K562 (cell line): ENCODE data around the gene FAM50A. TPM values are rescaled to one million over a fixed set of nuclear protein-coding genes. Genes with fewer than 3 reads are reported as not detected.
A peak's percentile ranks its signal among the peaks of the same experiment; 100 is the strongest.

Source experiments
- FOS ChIP-seq: IDR thresholded peaks from 3 replicates; pipeline ENCODE4 v1.6.1; 2011; ENCODE audit not compliant: insufficient read length; ENCODE audit errors: extremely low read depth
- HMGN3 ChIP-seq: IDR thresholded peaks from 2 replicates; pipeline ENCODE4 v1.6.1; 2011; ENCODE audit warnings: borderline replicate concordance, low read depth, mild to moderate bottlenecking, mixed read lengths, low read length; ENCODE audit not compliant: insufficient read length; ENCODE audit errors: extremely low read depth
- MCM5 ChIP-seq: fragments of 450-650 bp; IDR thresholded peaks from 2 replicates; pipeline ENCODE4 v1.6.1; 2016; ENCODE audit warnings: low read depth
- MECOM ChIP-seq: fragments of 250-450 bp; sonication (Bioruptor Pico); IDR thresholded peaks from 2 replicates; pipeline ENCODE4 v1.8.0; 2022; ENCODE audit warnings: inconsistent platforms
- NFRKB ChIP-seq: fragments of 450-650 bp; IDR thresholded peaks from 2 replicates; pipeline ENCODE4 v1.6.1; 2016; ENCODE audit warnings: low read depth
- RBM15 ChIP-seq: fragments of 200-400 bp; formaldehyde crosslinking; IDR thresholded peaks from 2 replicates; pipeline ENCODE4 v1.6.1; 2018; ENCODE audit warnings: mild to moderate bottlenecking, low read length, moderate library complexity; ENCODE audit not compliant: insufficient read depth
- STAT5A ChIP-seq: IDR thresholded peaks from 2 replicates; pipeline ENCODE4 v1.6.1; 2012; ENCODE audit warnings: low read length, inconsistent platforms, borderline replicate concordance
- TRIM24 ChIP-seq, 2 experiments: fragments of 450-650 bp; IDR thresholded peaks; 2 replicates each; pipeline ENCODE4 v1.6.1; 2016
- TSC22D4 ChIP-seq: fragments of 450-650 bp; IDR thresholded peaks from 2 replicates; pipeline ENCODE4 v1.6.1; 2016; ENCODE audit warnings: missing genetic modification characterization, missing biosample characterization, control low read depth
- ZFP36 ChIP-seq: fragments of 150-350 bp; IDR thresholded peaks from 2 replicates; pipeline ENCODE4 v1.6.1; 2018; ENCODE audit warnings: low read length, low read depth; ENCODE audit not compliant: partially characterized antibody
- ZNF133 ChIP-seq: fragments of 250-450 bp; sonication (Bioruptor Pico); IDR thresholded peaks from 2 replicates; pipeline ENCODE4 v1.4.0; 2020; ENCODE audit warnings: mild to moderate bottlenecking
- ZNF3 ChIP-seq: fragments of 250-450 bp; sonication (Bioruptor Pico); IDR thresholded peaks from 2 replicates; pipeline ENCODE4 v1.5.0; 2021; ENCODE audit warnings: mild to moderate bottlenecking, moderate library complexity
- polyA plus RNA-seq, 8 experiments: library from polyadenylated mRNA; depleted of rRNA in 4 of 8; stranded (reverse) in 5 of 8; unstranded in 3 of 8; fragments of >200 nt; fragmentation: Nextera tagmentation in 2 of 8; fragmentation: Illumina TruSeq in 1 of 8; extraction: Ambion mirVana in 2 of 8; extraction: Trizol in 1 of 8; gene quantifications; 2 replicates each; pipeline versions ENCODE4 v1.2.1 to v1.2.3, GENCODE V29; 2011 to 2014; ENCODE audit warnings: inconsistent platforms in 1 of 8, missing spikeins in 1 of 8
- total RNA-seq, 7 experiments: library from RNA; depleted of rRNA in 6 of 7; stranded (reverse); fragments of >200 nt in 6 of 7; fragmentation: Illumina TruSeq in 2 of 7; extraction: Trizol in 2 of 7; gene quantifications; 2 replicates each; pipeline versions ENCODE4 v1.2.1 to v1.2.3, GENCODE V29; 2011 to 2021; ENCODE audit warnings: low replicate concordance in 1 of 7
- TF ChIP-seq, protein P1 (sequence below): fragments of 250-450 bp; sonication (Bioruptor Pico); IDR thresholded peaks from 2 replicates; pipeline ENCODE4 v1.4.0; 2020; ENCODE audit warnings: borderline replicate concordance
- TF ChIP-seq, protein P2 (sequence below): fragments of 250-450 bp; sonication (Bioruptor Pico); IDR thresholded peaks from 2 replicates; pipeline ENCODE4 v1.8.0; 2022; ENCODE audit warnings: inconsistent platforms, mild to moderate bottlenecking, moderate library complexity, borderline replicate concordance
- TF ChIP-seq, protein P3 (sequence below): fragments of 450-650 bp; formaldehyde crosslinking; IDR thresholded peaks from 2 replicates; pipeline ENCODE4 v1.4.0; 2020; ENCODE audit warnings: mild to moderate bottlenecking
- TF ChIP-seq, protein P4 (sequence below): fragments of 250-450 bp; sonication (Bioruptor Pico); IDR thresholded peaks from 2 replicates; pipeline ENCODE4 v1.4.0; 2020
- TF ChIP-seq, protein P5 (sequence below), 3 experiments: IDR thresholded peaks in 2 of 3; conservative IDR thresholded peaks in 1 of 3; 2 replicates each; pipeline ENCODE4 v1.5.1; 2011 to 2012; ENCODE audit warnings: low read length in 3 of 3, mild to moderate bottlenecking in 3 of 3, control low read depth in 2 of 3, improper control_type of control experiment in 1 of 3, inconsistent platforms in 1 of 3, low read depth in 1 of 3, mixed read lengths in 1 of 3, moderate library complexity in 1 of 3; ENCODE audit not compliant: insufficient read depth in 2 of 3

FAM50A gene
- total and polyA plus RNA-seq, 9 of the 15 experiments (the other 6 are each of a cell fraction or from before 2014, with no cell fraction given), result 4.4 to 114 (median 67.3) TPM

DNA sequence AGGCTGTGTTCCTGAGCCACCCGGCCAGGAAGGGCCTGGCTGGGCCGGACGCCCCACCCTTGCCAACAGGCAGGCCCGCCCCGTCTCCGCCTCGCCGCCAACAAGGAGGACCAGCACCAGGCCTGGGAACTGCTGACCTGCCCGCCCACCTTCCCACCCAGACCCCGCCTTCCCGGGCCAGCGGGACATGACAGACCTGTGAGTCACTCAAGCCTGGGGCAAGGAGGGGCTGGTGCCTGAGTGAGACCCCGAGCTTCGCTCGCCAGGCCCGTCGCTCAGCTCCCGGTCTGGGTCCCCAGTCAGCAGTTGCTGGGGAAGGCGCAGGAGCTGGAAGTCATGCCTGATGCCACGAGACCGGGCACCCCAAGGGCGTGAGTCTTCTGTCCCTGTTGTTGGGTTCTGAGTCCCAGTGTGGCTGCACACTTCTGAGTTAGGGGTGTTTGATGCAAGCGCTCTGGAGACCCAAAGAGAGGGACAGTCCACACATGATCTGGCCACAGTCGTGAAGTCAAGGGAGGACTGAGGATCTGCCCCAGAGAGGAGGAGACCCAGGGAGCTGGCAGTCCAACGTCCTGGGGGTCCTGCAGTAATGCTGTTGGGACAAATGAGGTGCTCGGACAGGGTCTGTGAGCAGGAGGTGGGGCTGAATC lies 34.6 kb upstream of the FAM50A start, which contains the start of gene DNASE1L1 (continued):
- TF ChIP-seq ZFP36 (no peak), HMGN3 (peak; percentile 76), ZNF133 (no peak), FOS (peak; percentile 24), TSC22D4 (tag) (no peak), STAT5A (no peak), ZNF3 (CRISPR knock-in tag) (no peak), MCM5 (no peak), NFRKB (no peak), TRIM24 (IDR thresholded peaks at IDR 0.05) (no peak), RBM15 (no peak), MECOM (CRISPR knock-in tag) (no peak)
- TF ChIP-seq, protein P1, sequence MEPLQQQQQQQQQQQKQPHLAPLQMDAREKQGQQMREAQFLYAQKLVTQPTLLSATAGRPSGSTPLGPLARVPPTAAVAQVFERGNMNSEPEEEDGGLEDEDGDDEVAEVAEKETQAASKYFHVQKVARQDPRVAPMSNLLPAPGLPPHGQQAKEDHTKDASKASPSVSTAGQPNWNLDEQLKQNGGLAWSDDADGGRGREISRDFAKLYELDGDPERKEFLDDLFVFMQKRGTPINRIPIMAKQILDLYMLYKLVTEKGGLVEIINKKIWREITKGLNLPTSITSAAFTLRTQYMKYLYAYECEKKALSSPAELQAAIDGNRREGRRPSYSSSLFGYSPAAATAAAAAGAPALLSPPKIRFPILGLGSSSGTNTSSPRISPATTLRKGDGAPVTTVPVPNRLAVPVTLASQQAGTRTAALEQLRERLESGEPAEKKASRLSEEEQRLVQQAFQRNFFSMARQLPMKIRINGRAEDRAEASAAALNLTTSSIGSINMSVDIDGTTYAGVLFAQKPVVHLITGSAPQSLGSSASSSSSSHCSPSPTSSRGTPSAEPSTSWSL, result no peak
- TF ChIP-seq, protein P2, sequence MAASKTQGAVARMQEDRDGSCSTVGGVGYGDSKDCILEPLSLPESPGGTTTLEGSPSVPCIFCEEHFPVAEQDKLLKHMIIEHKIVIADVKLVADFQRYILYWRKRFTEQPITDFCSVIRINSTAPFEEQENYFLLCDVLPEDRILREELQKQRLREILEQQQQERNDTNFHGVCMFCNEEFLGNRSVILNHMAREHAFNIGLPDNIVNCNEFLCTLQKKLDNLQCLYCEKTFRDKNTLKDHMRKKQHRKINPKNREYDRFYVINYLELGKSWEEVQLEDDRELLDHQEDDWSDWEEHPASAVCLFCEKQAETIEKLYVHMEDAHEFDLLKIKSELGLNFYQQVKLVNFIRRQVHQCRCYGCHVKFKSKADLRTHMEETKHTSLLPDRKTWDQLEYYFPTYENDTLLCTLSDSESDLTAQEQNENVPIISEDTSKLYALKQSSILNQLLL (CRISPR knock-in tag), result no peak
- TF ChIP-seq, protein P3, sequence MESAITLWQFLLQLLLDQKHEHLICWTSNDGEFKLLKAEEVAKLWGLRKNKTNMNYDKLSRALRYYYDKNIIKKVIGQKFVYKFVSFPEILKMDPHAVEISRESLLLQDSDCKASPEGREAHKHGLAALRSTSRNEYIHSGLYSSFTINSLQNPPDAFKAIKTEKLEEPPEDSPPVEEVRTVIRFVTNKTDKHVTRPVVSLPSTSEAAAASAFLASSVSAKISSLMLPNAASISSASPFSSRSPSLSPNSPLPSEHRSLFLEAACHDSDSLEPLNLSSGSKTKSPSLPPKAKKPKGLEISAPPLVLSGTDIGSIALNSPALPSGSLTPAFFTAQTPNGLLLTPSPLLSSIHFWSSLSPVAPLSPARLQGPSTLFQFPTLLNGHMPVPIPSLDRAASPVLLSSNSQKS (CRISPR knock-in tag), result no peak
- TF ChIP-seq, protein P4, sequence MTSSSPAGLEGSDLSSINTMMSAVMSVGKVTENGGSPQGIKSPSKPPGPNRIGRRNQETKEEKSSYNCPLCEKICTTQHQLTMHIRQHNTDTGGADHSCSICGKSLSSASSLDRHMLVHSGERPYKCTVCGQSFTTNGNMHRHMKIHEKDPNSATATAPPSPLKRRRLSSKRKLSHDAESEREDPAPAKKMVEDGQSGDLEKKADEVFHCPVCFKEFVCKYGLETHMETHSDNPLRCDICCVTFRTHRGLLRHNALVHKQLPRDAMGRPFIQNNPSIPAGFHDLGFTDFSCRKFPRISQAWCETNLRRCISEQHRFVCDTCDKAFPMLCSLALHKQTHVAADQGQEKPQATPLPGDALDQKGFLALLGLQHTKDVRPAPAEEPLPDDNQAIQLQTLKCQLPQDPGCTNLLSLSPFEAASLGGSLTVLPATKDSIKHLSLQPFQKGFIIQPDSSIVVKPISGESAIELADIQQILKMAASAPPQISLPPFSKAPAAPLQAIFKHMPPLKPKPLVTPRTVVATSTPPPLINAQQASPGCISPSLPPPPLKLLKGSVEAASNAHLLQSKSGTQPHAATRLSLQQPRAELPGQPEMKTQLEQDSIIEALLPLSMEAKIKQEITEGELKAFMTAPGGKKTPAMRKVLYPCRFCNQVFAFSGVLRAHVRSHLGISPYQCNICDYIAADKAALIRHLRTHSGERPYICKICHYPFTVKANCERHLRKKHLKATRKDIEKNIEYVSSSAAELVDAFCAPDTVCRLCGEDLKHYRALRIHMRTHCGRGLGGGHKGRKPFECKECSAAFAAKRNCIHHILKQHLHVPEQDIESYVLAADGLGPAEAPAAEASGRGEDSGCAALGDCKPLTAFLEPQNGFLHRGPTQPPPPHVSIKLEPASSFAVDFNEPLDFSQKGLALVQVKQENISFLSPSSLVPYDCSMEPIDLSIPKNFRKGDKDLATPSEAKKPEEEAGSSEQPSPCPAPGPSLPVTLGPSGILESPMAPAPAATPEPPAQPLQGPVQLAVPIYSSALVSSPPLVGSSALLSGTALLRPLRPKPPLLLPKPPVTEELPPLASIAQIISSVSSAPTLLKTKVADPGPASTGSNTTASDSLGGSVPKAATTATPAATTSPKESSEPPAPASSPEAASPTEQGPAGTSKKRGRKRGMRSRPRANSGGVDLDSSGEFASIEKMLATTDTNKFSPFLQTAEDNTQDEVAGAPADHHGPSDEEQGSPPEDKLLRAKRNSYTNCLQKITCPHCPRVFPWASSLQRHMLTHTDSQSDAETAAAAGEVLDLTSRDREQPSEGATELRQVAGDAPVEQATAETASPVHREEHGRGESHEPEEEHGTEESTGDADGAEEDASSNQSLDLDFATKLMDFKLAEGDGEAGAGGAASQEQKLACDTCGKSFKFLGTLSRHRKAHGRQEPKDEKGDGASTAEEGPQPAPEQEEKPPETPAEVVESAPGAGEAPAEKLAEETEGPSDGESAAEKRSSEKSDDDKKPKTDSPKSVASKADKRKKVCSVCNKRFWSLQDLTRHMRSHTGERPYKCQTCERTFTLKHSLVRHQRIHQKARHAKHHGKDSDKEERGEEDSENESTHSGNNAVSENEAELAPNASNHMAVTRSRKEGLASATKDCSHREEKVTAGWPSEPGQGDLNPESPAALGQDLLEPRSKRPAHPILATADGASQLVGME (CRISPR knock-in tag), result no peak
- TF ChIP-seq, protein P5, sequence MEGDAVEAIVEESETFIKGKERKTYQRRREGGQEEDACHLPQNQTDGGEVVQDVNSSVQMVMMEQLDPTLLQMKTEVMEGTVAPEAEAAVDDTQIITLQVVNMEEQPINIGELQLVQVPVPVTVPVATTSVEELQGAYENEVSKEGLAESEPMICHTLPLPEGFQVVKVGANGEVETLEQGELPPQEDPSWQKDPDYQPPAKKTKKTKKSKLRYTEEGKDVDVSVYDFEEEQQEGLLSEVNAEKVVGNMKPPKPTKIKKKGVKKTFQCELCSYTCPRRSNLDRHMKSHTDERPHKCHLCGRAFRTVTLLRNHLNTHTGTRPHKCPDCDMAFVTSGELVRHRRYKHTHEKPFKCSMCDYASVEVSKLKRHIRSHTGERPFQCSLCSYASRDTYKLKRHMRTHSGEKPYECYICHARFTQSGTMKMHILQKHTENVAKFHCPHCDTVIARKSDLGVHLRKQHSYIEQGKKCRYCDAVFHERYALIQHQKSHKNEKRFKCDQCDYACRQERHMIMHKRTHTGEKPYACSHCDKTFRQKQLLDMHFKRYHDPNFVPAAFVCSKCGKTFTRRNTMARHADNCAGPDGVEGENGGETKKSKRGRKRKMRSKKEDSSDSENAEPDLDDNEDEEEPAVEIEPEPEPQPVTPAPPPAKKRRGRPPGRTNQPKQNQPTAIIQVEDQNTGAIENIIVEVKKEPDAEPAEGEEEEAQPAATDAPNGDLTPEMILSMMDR (IDR thresholded peaks at IDR 0.05 in 2 of 3, conservative IDR thresholded peaks at IDR 0.05 in 1 of 3; ENCODE audit: insufficient read depth in 2 of 3, low read depth in 1 of 3, low read length in 3 of 3), result no peak
